Liver (tissue), 3 donors: ENCODE data around the gene CD247.

Source experiments
- EGR1 ChIP-seq, 2 donors: IDR thresholded peaks; 2 replicates each; pipeline ENCODE4 v1.6.1; 2016 to 2018; ENCODE audit warnings: antibody characterized with exemption in 2 of 2, low read depth in 2 of 2
- FOXA1 ChIP-seq: IDR thresholded peaks from 2 replicates; pipeline ENCODE4 v1.6.1; 2016; ENCODE audit warnings: antibody characterized with exemption
- HNF4A ChIP-seq, 2 donors: conservative IDR thresholded peaks; 2 replicates each; pipeline ENCODE4 v1.6.1; 2016; ENCODE audit warnings: antibody characterized with exemption in 2 of 2, mild to moderate bottlenecking in 2 of 2
- RAD21 ChIP-seq, 2 donors: IDR thresholded peaks; 2 replicates each; pipeline ENCODE4 v1.6.1; 2016; ENCODE audit warnings: antibody characterized with exemption in 2 of 2, mild to moderate bottlenecking in 2 of 2
- SP1 ChIP-seq: IDR thresholded peaks from 2 replicates; pipeline ENCODE4 v1.6.1; 2018; ENCODE audit warnings: antibody characterized with exemption, mild to moderate bottlenecking
- TAF1 ChIP-seq: conservative IDR thresholded peaks from 2 replicates; pipeline ENCODE4 v1.6.1; 2016; ENCODE audit warnings: antibody characterized with exemption, mild to moderate bottlenecking
- TF ChIP-seq, protein P1 (sequence below): fragments of 150-350 bp; IDR thresholded peaks from 2 replicates; pipeline ENCODE4 v1.5.1; 2017; ENCODE audit warnings: improper control_type of control experiment, low read depth, low read length; ENCODE audit not compliant: missing input control
- TF ChIP-seq, protein P2 (sequence below): IDR thresholded peaks from 2 replicates; pipeline ENCODE4 v1.6.1; 2016; ENCODE audit warnings: antibody characterized with exemption, mild to moderate bottlenecking
- donor health status: healthy.
- donor health status: healthy.

DNA sequence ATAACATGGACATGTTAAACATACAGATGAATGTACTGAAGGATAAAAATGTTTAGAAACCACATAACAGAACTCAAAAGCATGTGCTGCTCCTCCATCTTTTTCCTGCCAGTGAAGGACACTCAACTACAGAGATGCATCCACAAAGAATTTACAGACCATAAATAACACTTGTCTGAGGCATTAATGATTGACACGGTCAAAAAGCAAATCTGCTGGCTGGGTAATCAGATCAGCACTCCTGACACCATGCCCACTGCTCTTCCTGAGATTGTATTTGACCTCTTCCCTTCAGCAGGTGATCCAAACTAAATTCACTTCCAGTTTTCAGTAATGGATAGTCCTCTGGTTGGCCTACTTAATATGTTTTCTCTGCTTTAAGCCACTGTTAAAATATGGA is 28.6 kb upstream of the CD247 start:
- TF ChIP-seq RAD21 (IDR thresholded peaks at IDR 0.05) (no peak), FOXA1 (no peak), EGR1 (IDR thresholded peaks at IDR 0.05; ENCODE audit: low read depth in 2 of 2) (no peak), HNF4A (conservative IDR thresholded peaks at IDR 0.05) (no peak), SP1 (no peak), TAF1 (no peak)
- TF ChIP-seq, protein P1, sequence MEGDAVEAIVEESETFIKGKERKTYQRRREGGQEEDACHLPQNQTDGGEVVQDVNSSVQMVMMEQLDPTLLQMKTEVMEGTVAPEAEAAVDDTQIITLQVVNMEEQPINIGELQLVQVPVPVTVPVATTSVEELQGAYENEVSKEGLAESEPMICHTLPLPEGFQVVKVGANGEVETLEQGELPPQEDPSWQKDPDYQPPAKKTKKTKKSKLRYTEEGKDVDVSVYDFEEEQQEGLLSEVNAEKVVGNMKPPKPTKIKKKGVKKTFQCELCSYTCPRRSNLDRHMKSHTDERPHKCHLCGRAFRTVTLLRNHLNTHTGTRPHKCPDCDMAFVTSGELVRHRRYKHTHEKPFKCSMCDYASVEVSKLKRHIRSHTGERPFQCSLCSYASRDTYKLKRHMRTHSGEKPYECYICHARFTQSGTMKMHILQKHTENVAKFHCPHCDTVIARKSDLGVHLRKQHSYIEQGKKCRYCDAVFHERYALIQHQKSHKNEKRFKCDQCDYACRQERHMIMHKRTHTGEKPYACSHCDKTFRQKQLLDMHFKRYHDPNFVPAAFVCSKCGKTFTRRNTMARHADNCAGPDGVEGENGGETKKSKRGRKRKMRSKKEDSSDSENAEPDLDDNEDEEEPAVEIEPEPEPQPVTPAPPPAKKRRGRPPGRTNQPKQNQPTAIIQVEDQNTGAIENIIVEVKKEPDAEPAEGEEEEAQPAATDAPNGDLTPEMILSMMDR = no peak
- TF ChIP-seq, protein P2, sequence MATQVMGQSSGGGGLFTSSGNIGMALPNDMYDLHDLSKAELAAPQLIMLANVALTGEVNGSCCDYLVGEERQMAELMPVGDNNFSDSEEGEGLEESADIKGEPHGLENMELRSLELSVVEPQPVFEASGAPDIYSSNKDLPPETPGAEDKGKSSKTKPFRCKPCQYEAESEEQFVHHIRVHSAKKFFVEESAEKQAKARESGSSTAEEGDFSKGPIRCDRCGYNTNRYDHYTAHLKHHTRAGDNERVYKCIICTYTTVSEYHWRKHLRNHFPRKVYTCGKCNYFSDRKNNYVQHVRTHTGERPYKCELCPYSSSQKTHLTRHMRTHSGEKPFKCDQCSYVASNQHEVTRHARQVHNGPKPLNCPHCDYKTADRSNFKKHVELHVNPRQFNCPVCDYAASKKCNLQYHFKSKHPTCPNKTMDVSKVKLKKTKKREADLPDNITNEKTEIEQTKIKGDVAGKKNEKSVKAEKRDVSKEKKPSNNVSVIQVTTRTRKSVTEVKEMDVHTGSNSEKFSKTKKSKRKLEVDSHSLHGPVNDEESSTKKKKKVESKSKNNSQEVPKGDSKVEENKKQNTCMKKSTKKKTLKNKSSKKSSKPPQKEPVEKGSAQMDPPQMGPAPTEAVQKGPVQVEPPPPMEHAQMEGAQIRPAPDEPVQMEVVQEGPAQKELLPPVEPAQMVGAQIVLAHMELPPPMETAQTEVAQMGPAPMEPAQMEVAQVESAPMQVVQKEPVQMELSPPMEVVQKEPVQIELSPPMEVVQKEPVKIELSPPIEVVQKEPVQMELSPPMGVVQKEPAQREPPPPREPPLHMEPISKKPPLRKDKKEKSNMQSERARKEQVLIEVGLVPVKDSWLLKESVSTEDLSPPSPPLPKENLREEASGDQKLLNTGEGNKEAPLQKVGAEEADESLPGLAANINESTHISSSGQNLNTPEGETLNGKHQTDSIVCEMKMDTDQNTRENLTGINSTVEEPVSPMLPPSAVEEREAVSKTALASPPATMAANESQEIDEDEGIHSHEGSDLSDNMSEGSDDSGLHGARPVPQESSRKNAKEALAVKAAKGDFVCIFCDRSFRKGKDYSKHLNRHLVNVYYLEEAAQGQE = no peak
